Thyroid gland (tissue), 4 donors: Measurements from ENCODE around the gene FBXL7. TPM values are rescaled to one million over a fixed set of nuclear protein-coding genes. Genes with fewer than 3 reads are reported as not detected.

Experiments used
- DNase-seq, 2 donors: peaks; one replicate each; pipeline ENCODE4 v3.0.0-alpha.2; 2019
- H3K27ac ChIP-seq, 3 donors: fragments of 200-600 bp; sonication (generic); 1 replicate in 2 of 3; 2 replicates in 1 of 3; pipeline ENCODE4 v1.5.1; 2016 to 2019; ENCODE audit warnings: mild to moderate bottlenecking in 1 of 3, moderate library complexity in 1 of 3
- H3K27me3 ChIP-seq: fragments of 200-600 bp; sonication (generic); one replicate; pipeline ENCODE4 v1.5.1; 2019
- H3K36me3 ChIP-seq, 2 donors: fragments of 200-600 bp; sonication (generic); one replicate each; pipeline ENCODE4 v1.5.1; 2016 to 2019
- H3K4me1 ChIP-seq, 2 donors: fragments of 200-600 bp; sonication (generic); one replicate each; pipeline ENCODE4 v1.5.1; 2017 to 2019
- H3K4me3 ChIP-seq, 3 donors: fragments of 200-600 bp; sonication (generic); replicated peaks in 1 of 3; 1 replicate in 2 of 3; 2 replicates in 1 of 3; pipeline ENCODE4 v1.5.1; 2016; ENCODE audit warnings: mild to moderate bottlenecking in 1 of 3
- H3K9me3 ChIP-seq: fragments of 200-600 bp; sonication (generic); one replicate; pipeline ENCODE4 v1.5.1; 2017
- CTCF ChIP-seq, 6 experiments: fragments of 200-600 bp in 3 of 6; fragments of 450-650 bp in 3 of 6; sonication (generic) in 3 of 6; IDR thresholded peaks; one replicate each; pipeline ENCODE4 v1.5.1; 2016 to 2019; ENCODE audit warnings: antibody characterized with exemption in 6 of 6, mild to moderate bottlenecking in 2 of 6, inconsistent platforms in 1 of 6, moderate library complexity in 1 of 6
- POLR2A ChIP-seq, 2 donors: fragments of 450-650 bp; IDR thresholded peaks; one replicate each; pipeline ENCODE4 v1.6.1; 2017; ENCODE audit warnings: antibody characterized with exemption in 2 of 2, mild to moderate bottlenecking in 2 of 2, moderate library complexity in 1 of 2
- WGBS, 2 donors: methylation state at CpG; one replicate each; pipeline ENCODE4 v1.1.5; 2017; 5-methylcytosine and 5-hydroxymethylcytosine counted together
- intact Hi-C: fragments of 100-400 bp; cut with DNase I; formaldehyde crosslinking; loops from one replicate; pipeline ENCODE4 v1.15.1; 2023
- total RNA-seq, 4 donors: library from RNA; depleted of rRNA; stranded (reverse); fragments of >200 nt; gene quantifications; one replicate each; pipeline ENCODE4 v1.2.3, GENCODE V29; 2016

Gene FBXL7
- total RNA-seq, 4 donors from 2014 or later = 6.4 to 11.8 (median 9.2) TPM

- 100% methylated on average over 1 of the region's 1 CpG for WGBS, 2 donors
- TF ChIP-seq CTCF (IDR thresholded peaks at IDR 0.05) (no peak), POLR2A (IDR thresholded peaks at IDR 0.05) (no peak)
- H3K27me3 ChIP-seq = no peaks in the 10 kb centered on the region
- intact Hi-C loops = no loop called here
- H3K4me1 ChIP-seq = peaks cover 0 to 7% of the 10 kb centered on the region in 2 donors
- DNase-seq = no peak
- H3K9me3 ChIP-seq = no peaks in the 10 kb centered on the region
- H3K36me3 ChIP-seq = no peaks in the 10 kb centered on the region
- no peak overlapping the region for H3K27ac ChIP-seq
- no peak overlapping the region for H3K4me3 ChIP-seq
Measured at GRCh38 chr5:15937708-15938107, 437.7 kb downstream of the FBXL7 start.

GRCh38 chr5:15938186-15938585, 438.2 kb downstream of the FBXL7 start:
- no peak for DNase-seq
- Histone ChIP-seq H3K4me1 (peaks cover 0 to 7% of the 10 kb centered on the region in 2 donors), H3K36me3 (no peaks in the 10 kb centered on the region), H3K4me3 (no peak overlapping the region), H3K9me3 (no peaks in the 10 kb centered on the region), H3K27me3 (no peaks in the 10 kb centered on the region), H3K27ac (no peak overlapping the region)
- intact Hi-C loops = no loop called here
- WGBS, 2 donors = 90 to 95% methylated on average over 4 of the region's 4 CpGs
- TF ChIP-seq CTCF (IDR thresholded peaks at IDR 0.05) (no peak), POLR2A (IDR thresholded peaks at IDR 0.05) (no peak)

- Histone ChIP-seq H3K9me3 (no peaks in the 10 kb centered on the region), H3K36me3 (no peaks in the 10 kb centered on the region), H3K27me3 (no peaks in the 10 kb centered on the region), H3K4me1 (no peaks in the 10 kb centered on the region), H3K4me3 (no peak overlapping the region), H3K27ac (no peak overlapping the region)
- TF ChIP-seq CTCF (IDR thresholded peaks at IDR 0.05) (no peak), POLR2A (IDR thresholded peaks at IDR 0.05) (no peak)
- WGBS, 2 donors = 82 to 86% methylated on average over 1 of the region's 1 CpG
- intact Hi-C loops = no loop called here
- DNase-seq = no peak
Measured at GRCh38 chr5:15938961-15939360, 439.0 kb downstream of the FBXL7 start.

- no peak for TF ChIP-seq CTCF (IDR thresholded peaks at IDR 0.05)
- no peak for TF ChIP-seq POLR2A (IDR thresholded peaks at IDR 0.05)
- H3K4me1 ChIP-seq = no peaks in the 10 kb centered on the region
- H3K9me3 ChIP-seq = no peaks in the 10 kb centered on the region
- H3K4me3 ChIP-seq = no peak overlapping the region
- H3K27me3 ChIP-seq = no peaks in the 10 kb centered on the region
- intact Hi-C loops = no loop called here
- H3K36me3 ChIP-seq = no peaks in the 10 kb centered on the region
- no peak for DNase-seq
- H3K27ac ChIP-seq = no peak overlapping the region
- WGBS, 2 donors = 87 to 95% methylated on average over 3 of the region's 3 CpGs
Measured at GRCh38 chr5:15940905-15941304, 440.9 kb downstream of the FBXL7 start.

GRCh38 chr5:15943487-15943886, 443.5 kb downstream of the FBXL7 start:
- Histone ChIP-seq H3K27me3 (no peaks in the 10 kb centered on the region), H3K4me1 (no peaks in the 10 kb centered on the region), H3K27ac (no peak overlapping the region), H3K4me3 (no peak overlapping the region), H3K9me3 (no peaks in the 10 kb centered on the region), H3K36me3 (no peaks in the 10 kb centered on the region)
- no peak for DNase-seq
- intact Hi-C loops = no loop called here
- TF ChIP-seq POLR2A (IDR thresholded peaks at IDR 0.05) = no peak
- no peak for TF ChIP-seq CTCF (IDR thresholded peaks at IDR 0.05)
- WGBS, 2 donors = 68 to 87% methylated on average over 2 of the region's 2 CpGs
